Brain microvascular endothelial cell (primary cell): ENCODE measurements around the gene TLE2.

Experiments used
- DNase-seq: peaks from one replicate; pipeline ENCODE4 v3.0.0-alpha.2; 2020
- H3K27ac ChIP-seq: fragments of 250-450 bp; sonication (Bioruptor Pico); 2 replicates; pipeline ENCODE4 v1.5.1; 2020; ENCODE audit warnings: mild to moderate bottlenecking, moderate library complexity
- H3K27me3 ChIP-seq: fragments of 250-450 bp; sonication (Bioruptor Pico); replicated peaks from 2 replicates; pipeline ENCODE4 v1.5.1; 2020; ENCODE audit warnings: mild to moderate bottlenecking
- H3K36me3 ChIP-seq: fragments of 250-450 bp; sonication (Bioruptor Pico); replicated peaks from 2 replicates; pipeline ENCODE4 v1.5.1; 2020; ENCODE audit warnings: mild to moderate bottlenecking
- H3K4me3 ChIP-seq: 2 replicates; pipeline ENCODE4 v1.5.1; 2011; ENCODE audit warnings: low read depth, mild to moderate bottlenecking, control low read depth, low read length, moderate library complexity
- CTCF ChIP-seq: IDR thresholded peaks from 2 replicates; pipeline ENCODE4 v1.5.1; 2011; ENCODE audit warnings: low read depth, mild to moderate bottlenecking, moderate library complexity, low read length, control low read depth, inconsistent platforms; ENCODE audit errors: missing control alignments
- in situ Hi-C: cut with HindIII; loops from 2 replicates; pipeline ENCODE4 v1.10.0; 2017; ENCODE audit warnings: low sequenced_read_pairs, low pct_ligation_motif_present

TLE2 gene

GRCh38 chr19:2962018-2962670 is 66.9 kb downstream of the TLE2 start:
- DNase-seq, result peak; percentile 74
- H3K4me3 ChIP-seq, result no peak overlapping the region
- in situ Hi-C loops, result no loop called here

GRCh38 chr19:2960120-2960519 is 69.0 kb downstream of the TLE2 start:
- in situ Hi-C loops, result no loop called here
- Histone ChIP-seq H3K36me3 (no peaks in the 10 kb centered on the region), H3K27ac (no peak overlapping the region), H3K4me3 (no peak overlapping the region), H3K27me3 (no peaks in the 10 kb centered on the region)
- TF ChIP-seq CTCF, result no peak
- DNase-seq, result no peak

More at GRCh38 chr19:2962018-2962670, 66.9 kb downstream of the TLE2 start:
- Histone ChIP-seq H3K27ac (no peak overlapping the region), H3K27me3 (no peaks in the 10 kb centered on the region), H3K36me3 (no peaks in the 10 kb centered on the region)
- peak; percentile 69 for TF ChIP-seq CTCF

- Histone ChIP-seq H3K4me3 (no peak overlapping the region), H3K27ac (no peak overlapping the region), H3K36me3 (no peaks in the 10 kb centered on the region), H3K27me3 (no peaks in the 10 kb centered on the region)
- in situ Hi-C loops, result no loop called here
- no peak for DNase-seq
- no peak for TF ChIP-seq CTCF
These were observed 71.9 kb downstream of the TLE2 start for GRCh38 chr19:2957160-2957559.

- in situ Hi-C loops, result no loop called here
- TF ChIP-seq CTCF, result no peak
- DNase-seq, result no peak
- Histone ChIP-seq H3K4me3 (no peak overlapping the region), H3K27ac (no peak overlapping the region), H3K27me3 (no peaks in the 10 kb centered on the region), H3K36me3 (no peaks in the 10 kb centered on the region)
These were observed 76.1 kb downstream of the TLE2 start for GRCh38 chr19:2952953-2953481.

- Histone ChIP-seq H3K4me3 (peak overlapping the region; percentile 98), H3K27ac (peak overlapping the region; percentile 85), H3K36me3 (no peaks in the 10 kb centered on the region), H3K27me3 (no peaks in the 10 kb centered on the region)
- no peak for TF ChIP-seq CTCF
- DNase-seq, result peak; percentile 99
- in situ Hi-C loops, result no loop called here
These were observed 78.6 kb downstream of the TLE2 start for GRCh38 chr19:2950286-2951124.
